HEK293T (cell line): ENCODE data around the gene LARGE1.

ENCODE experiments used
- L3MBTL2 ChIP-seq: fragments of 450-650 bp; conservative IDR thresholded peaks from 2 replicates; pipeline ENCODE4 v1.6.1; 2016; ENCODE audit warnings: mild to moderate bottlenecking
- NFRKB ChIP-seq: fragments of 450-650 bp; IDR thresholded peaks from 2 replicates; pipeline ENCODE4 v1.6.1; 2016; ENCODE audit warnings: mild to moderate bottlenecking, moderate library complexity
- SP1 ChIP-seq: fragments of 450-650 bp; IDR thresholded peaks from 2 replicates; pipeline ENCODE4 v1.6.1; 2017

DNA sequence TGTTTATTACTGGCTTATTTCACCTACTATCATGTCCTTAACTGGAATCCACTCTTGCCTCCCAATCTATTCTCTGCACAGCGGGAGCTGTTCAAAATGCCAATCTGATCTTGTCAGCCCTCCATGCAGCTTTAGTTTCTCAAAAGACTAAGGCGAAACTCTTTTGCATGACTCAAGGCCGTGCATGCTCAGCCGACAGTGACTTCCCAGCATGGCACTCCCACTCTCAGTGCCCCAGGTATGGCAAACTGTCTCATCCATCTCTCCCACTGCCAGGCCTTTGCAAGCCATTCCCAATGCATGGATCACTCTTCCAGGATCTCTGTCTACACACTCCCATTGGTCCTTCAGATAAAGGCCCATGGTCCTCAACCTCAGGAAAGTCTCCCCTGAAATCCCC is 245.9 kb downstream of the LARGE1 start:
- TF ChIP-seq SP1 (no peak), NFRKB (no peak), L3MBTL2 (no peak)
